ENCODE measurements around the gene ORC3. TPM values are rescaled to one million over a fixed set of nuclear protein-coding genes. Genes with fewer than 3 reads are reported as not detected.

ORC3 gene
- total RNA-seq (2014; rRNA removed; shearing (Covaris generic)), result 21.4 and 25.5 TPM in 2 replicates
- polyA plus RNA-seq (2014; cell fraction: nucleus; rRNA removed), result 27.8 and 28.3 TPM in 2 replicates

GRCh38 chr6:87589693-87590416 is at the start of gene ORC3, which contains the start of gene RARS2:
ORC3 (plus strand) TSS chr6:87590135; CDS start chr6:87590169, 34 bp downstream.
RARS2 (minus strand) TSS chr6:87589987; CDS start chr6:87589957, 30 bp downstream.
- peak; percentile 87 for DNase-seq (ENCODE audit: extremely low read depth, low read depth)

GRCh38 chr6:87540539-87540938 is 49.4 kb upstream of the ORC3 start:
- no peak for DNase-seq (ENCODE audit: extremely low read depth, low read depth)

- no peak for DNase-seq (ENCODE audit: extremely low read depth, low read depth)
Measured at GRCh38 chr6:87541041-87541440, 48.9 kb upstream of the ORC3 start.

GRCh38 chr6:87541744-87542143 is 48.2 kb upstream of the ORC3 start:
- no peak for DNase-seq (ENCODE audit: extremely low read depth, low read depth)

GRCh38 chr6:87543696-87544473 is 46.0 kb upstream of the ORC3 start:
- DNase-seq (ENCODE audit: extremely low read depth, low read depth), result no peak

- no peak for DNase-seq (ENCODE audit: extremely low read depth, low read depth)
Measured at GRCh38 chr6:87544474-87544735, 45.5 kb upstream of the ORC3 start.

GRCh38 chr6:87551799-87552198 is 38.1 kb upstream of the ORC3 start:
- no peak for DNase-seq (ENCODE audit: extremely low read depth, low read depth)

GRCh38 chr6:87553159-87553765 is 36.7 kb upstream of the ORC3 start:
- no peak for DNase-seq (ENCODE audit: extremely low read depth, low read depth)

- no peak for DNase-seq (ENCODE audit: extremely low read depth, low read depth)
Measured at GRCh38 chr6:87555506-87555905, 34.4 kb upstream of the ORC3 start.

GRCh38 chr6:87558446-87558845 is 31.5 kb upstream of the ORC3 start:
- no peak for DNase-seq (ENCODE audit: extremely low read depth, low read depth)

- DNase-seq (ENCODE audit: extremely low read depth, low read depth), result no peak
Measured at GRCh38 chr6:87561017-87561416, 28.9 kb upstream of the ORC3 start.

GRCh38 chr6:87572021-87572420 is 17.9 kb upstream of the ORC3 start:
- DNase-seq (ENCODE audit: extremely low read depth, low read depth), result no peak

GRCh38 chr6:87572883-87573282 is 17.1 kb upstream of the ORC3 start:
- DNase-seq (ENCODE audit: extremely low read depth, low read depth), result no peak

GRCh38 chr6:87573307-87574024 is 16.5 kb upstream of the ORC3 start:
- DNase-seq (ENCODE audit: extremely low read depth, low read depth), result no peak

GRCh38 chr6:87574237-87574804 is 15.6 kb upstream of the ORC3 start:
- DNase-seq (ENCODE audit: extremely low read depth, low read depth), result no peak

- no peak for DNase-seq (ENCODE audit: extremely low read depth, low read depth)
Measured at GRCh38 chr6:87575423-87575822, 14.5 kb upstream of the ORC3 start.

- no peak for DNase-seq (ENCODE audit: extremely low read depth, low read depth)
Measured at GRCh38 chr6:87583822-87584221, 6.1 kb upstream of the ORC3 start.

GRCh38 chr6:87586371-87587077 is 3.4 kb upstream of the ORC3 start:
- no peak for DNase-seq (ENCODE audit: extremely low read depth, low read depth)

GRCh38 chr6:87588756-87589407 is 1.1 kb upstream of the ORC3 start:
- DNase-seq (ENCODE audit: extremely low read depth, low read depth), result no peak
